ENCODE results near the gene PCOLCE2.

DNA sequence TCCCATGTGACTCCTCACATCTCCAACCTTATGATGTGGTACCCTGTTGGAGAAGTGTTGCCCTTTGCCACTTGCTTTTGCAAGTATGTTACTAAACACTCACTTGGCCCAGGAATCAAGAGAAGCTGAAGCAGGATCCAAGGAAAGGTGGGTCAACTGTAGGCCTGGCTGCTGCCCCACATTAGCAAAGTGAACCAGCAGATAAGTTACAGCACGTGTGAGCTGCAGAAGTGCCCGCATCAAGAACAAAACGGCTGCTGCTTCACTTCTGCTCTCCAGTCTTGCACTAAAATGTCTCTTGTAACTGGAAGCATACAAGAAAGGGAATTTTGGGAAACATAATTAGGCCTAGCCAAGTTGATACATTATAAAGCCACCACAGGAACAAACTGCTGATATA lies 79.6 kb downstream of the PCOLCE2 start:
- no peak for TF ChIP-seq BHLHE40 (IDR thresholded peaks at IDR 0.05; ENCODE audit: borderline replicate concordance)
- TF ChIP-seq SUZ12 (IDR thresholded peaks at IDR 0.05) = no peak
- no peak for TF ChIP-seq NFRKB (IDR thresholded peaks at IDR 0.05)
- no peak for TF ChIP-seq TARDBP (IDR thresholded peaks at IDR 0.05)
- TF ChIP-seq L3MBTL2 (conservative IDR thresholded peaks at IDR 0.05) = no peak
- TF ChIP-seq FOXK2 (IDR thresholded peaks at IDR 0.05) = no peak
- TF ChIP-seq HDGF (IDR thresholded peaks at IDR 0.05; ENCODE audit: borderline replicate concordance) = no peak
- no peak for TF ChIP-seq FOXA1 (IDR thresholded peaks at IDR 0.05)
- TF ChIP-seq CTBP1 (IDR thresholded peaks at IDR 0.05; ENCODE audit: borderline replicate concordance) = no peak

All from HEK293T (cell line).